HepG2 (cell line): Measurements from ENCODE around the gene OGFOD3. TPM values are rescaled to one million over a fixed set of nuclear protein-coding genes. Genes with fewer than 3 reads are reported as not detected.

Source experiments
- CEBPG ChIP-seq: IDR thresholded peaks from 2 replicates; pipeline ENCODE4 v1.6.1; 2016
- ESRRA ChIP-seq: sonication (generic); formaldehyde crosslinking; IDR thresholded peaks from 2 replicates; pipeline ENCODE4 v1.5.1; 2020; ENCODE audit warnings: mild to moderate bottlenecking, low read depth, missing genetic modification reagents
- GPN1 ChIP-seq: sonication (generic); formaldehyde crosslinking; IDR thresholded peaks from 2 replicates; pipeline ENCODE4 v1.5.1; 2020; ENCODE audit warnings: missing genetic modification reagents, borderline replicate concordance
- HIVEP1 ChIP-seq: sonication (generic); formaldehyde crosslinking; IDR thresholded peaks from 2 replicates; pipeline ENCODE4 v1.4.0; 2020; ENCODE audit warnings: mild to moderate bottlenecking, missing genetic modification reagents
- MBD4 ChIP-seq: IDR thresholded peaks from 2 replicates; pipeline ENCODE4 v1.6.1; 2012; ENCODE audit warnings: low read length, inconsistent platforms, borderline replicate concordance
- MTA1 ChIP-seq: sonication (generic); formaldehyde crosslinking; IDR thresholded peaks from 2 replicates; pipeline ENCODE4 v1.4.0; 2020; ENCODE audit warnings: missing genetic modification reagents, mild to moderate bottlenecking, borderline replicate concordance
- NFE2L2 ChIP-seq: fragments of 150-350 bp; IDR thresholded peaks from 2 replicates; pipeline ENCODE4 v1.6.1; 2014; ENCODE audit warnings: low read length
- NR2F6 ChIP-seq, 2 experiments: IDR thresholded peaks; 2 replicates each; pipeline ENCODE4 v1.6.1; 2016; ENCODE audit warnings: antibody characterized with exemption in 1 of 2, mild to moderate bottlenecking in 1 of 2
- PAXIP1 ChIP-seq: sonication (generic); formaldehyde crosslinking; conservative IDR thresholded peaks from 2 replicates; pipeline ENCODE4 v1.4.0; 2020; ENCODE audit warnings: mild to moderate bottlenecking, missing genetic modification reagents, moderate library complexity
- RARG ChIP-seq: sonication (generic); formaldehyde crosslinking; IDR thresholded peaks from 2 replicates; pipeline ENCODE4 v1.4.0; 2020; ENCODE audit warnings: low read depth, mild to moderate bottlenecking, missing genetic modification reagents
- RFXAP ChIP-seq: sonication (generic); formaldehyde crosslinking; IDR thresholded peaks from 2 replicates; pipeline ENCODE4 v1.4.0; 2020; ENCODE audit warnings: missing genetic modification reagents, borderline replicate concordance
- SP1 ChIP-seq, 2 experiments: fragments of 450-650 bp in 1 of 2; sonication (generic) in 1 of 2; formaldehyde crosslinking in 1 of 2; IDR thresholded peaks; 2 replicates each; pipeline versions ENCODE4 v1.4.0 to v1.6.1; 2016 to 2020; ENCODE audit warnings: missing genetic modification reagents in 1 of 2
- THAP11 ChIP-seq: IDR thresholded peaks from 2 replicates; pipeline ENCODE4 v1.6.1; 2016; ENCODE audit warnings: missing biosample characterization, missing genetic modification reagents
- ZC3H4 ChIP-seq: sonication (generic); formaldehyde crosslinking; IDR thresholded peaks from 2 replicates; pipeline ENCODE4 v1.4.0; 2020; ENCODE audit warnings: missing genetic modification reagents, borderline replicate concordance
- ZFP91 ChIP-seq: sonication (generic); formaldehyde crosslinking; IDR thresholded peaks from 2 replicates; pipeline ENCODE4 v1.9.0; 2022; ENCODE audit warnings: missing genetic modification reagents, mild to moderate bottlenecking, borderline replicate concordance
- ZNF501 ChIP-seq: sonication (generic); formaldehyde crosslinking; IDR thresholded peaks from 2 replicates; pipeline ENCODE4 v1.5.1; 2020; ENCODE audit warnings: mild to moderate bottlenecking, moderate library complexity, missing genetic modification reagents
- ZNF564 ChIP-seq: sonication (generic); formaldehyde crosslinking; IDR thresholded peaks from 2 replicates; pipeline ENCODE4 v1.8.1; 2023; ENCODE audit warnings: mild to moderate bottlenecking, missing genetic modification reagents
- ZNF574 ChIP-seq: sonication (generic); formaldehyde crosslinking; IDR thresholded peaks from 2 replicates; pipeline ENCODE4 v1.4.0; 2020; ENCODE audit warnings: missing genetic modification reagents
- ZNF770 ChIP-seq: sonication (generic); formaldehyde crosslinking; IDR thresholded peaks from 2 replicates; pipeline ENCODE4 v1.5.0; 2020; ENCODE audit warnings: mild to moderate bottlenecking, missing genetic modification reagents
- polyA plus RNA-seq, 8 experiments: library from polyadenylated mRNA; depleted of rRNA in 3 of 8; stranded (reverse) in 7 of 8; unstranded in 1 of 8; fragments of >200 nt; fragmentation: Illumina TruSeq in 4 of 8; extraction: Trizol in 4 of 8; gene quantifications; 2 replicates each; pipeline versions ENCODE4 v1.2.1 to v1.2.3, GENCODE V29; 2011 to 2016; ENCODE audit warnings: low read depth in 4 of 8, missing spikeins in 1 of 8, mixed read lengths in 1 of 8; ENCODE audit not compliant: insufficient read depth in 1 of 8
- total RNA-seq, 5 experiments: library from RNA; depleted of rRNA; stranded (reverse); fragments of >200 nt; fragmentation: Illumina TruSeq; extraction: Trizol; gene quantifications; 2 replicates each; pipeline ENCODE4 v1.2.3, GENCODE V29; 2016; ENCODE audit warnings: low read depth in 1 of 5

Gene OGFOD3
- total and polyA plus RNA-seq, 2 of the 13 experiments (the other 11 are each of a cell fraction or from before 2014, with no cell fraction given) = 40.0 to 42.1 TPM

GRCh38 chr17:82461827-82462524, 43.6 kb upstream of the OGFOD3 start (continued):
- no peak for TF ChIP-seq RARG (CRISPR knock-in tag)
- TF ChIP-seq PAXIP1 (CRISPR knock-in tag) = peak; percentile 83
- peak; percentile 47; the same call in 1 of the 2 replicates for TF ChIP-seq ESRRA (CRISPR knock-in tag)
- 0 out of 2 replicates have a peak, but pooled peaks have one; percentile 17 for TF ChIP-seq CEBPG (CRISPR knock-in tag)
- no peak for TF ChIP-seq ZNF564 (CRISPR knock-in tag)
- TF ChIP-seq SP1 (IDR thresholded peaks at IDR 0.05) = no peak
- no peak for TF ChIP-seq SP1 (CRISPR knock-in tag; IDR thresholded peaks at IDR 0.05)
- peak; percentile 57; the same call in 1 of the 2 replicates for TF ChIP-seq ZNF501 (CRISPR knock-in tag)
- no peak for TF ChIP-seq NFE2L2
- TF ChIP-seq ZNF574 (CRISPR knock-in tag) = peak; percentile 64
- peak; percentile 66; the same call in 1 of the 2 replicates for TF ChIP-seq ZNF770
- no peak for TF ChIP-seq RFXAP (CRISPR knock-in tag)
- TF ChIP-seq NR2F6 (IDR thresholded peaks at IDR 0.05) = peak; percentile 57
- TF ChIP-seq NR2F6 (CRISPR knock-in tag; IDR thresholded peaks at IDR 0.05) = peak; percentile 46; the same call in 1 of the 2 replicates
- TF ChIP-seq GPN1 (CRISPR knock-in tag) = no peak
- TF ChIP-seq ZC3H4 = no peak
- TF ChIP-seq THAP11 = no peak
- peak; percentile 77 for TF ChIP-seq MTA1
- TF ChIP-seq ZFP91 (CRISPR knock-in tag) = peak; percentile 69
- TF ChIP-seq HIVEP1 = peak; percentile 65
- no peak for TF ChIP-seq MBD4
